ENCODE measurements around the gene PTPN1. TPM values are rescaled to one million over a fixed set of nuclear protein-coding genes. Genes with fewer than 3 reads are reported as not detected.
"Not testable (repeated sequence)": the region's sequence is repeated elsewhere in the genome, so short reads cannot be mapped to it uniquely, and the experiment has no call there.

The PTPN1 gene
- total and polyA plus RNA-seq, 2 experiments from 2014 or later = 16.9 to 26.4 TPM

DNA sequence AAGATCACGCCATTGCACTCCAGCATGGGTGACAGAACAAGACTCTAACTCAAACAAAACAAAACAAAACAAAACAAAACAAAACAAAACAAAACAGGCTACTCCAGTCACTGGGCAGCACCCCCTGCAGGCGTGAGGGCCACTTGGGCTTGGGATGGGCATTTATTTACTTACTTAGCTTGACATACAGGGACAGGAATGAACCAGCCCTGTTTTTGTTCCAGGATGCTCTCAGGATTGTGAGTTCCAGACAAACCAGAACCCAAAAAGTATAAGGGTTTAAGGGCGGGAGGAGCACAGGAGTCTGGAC is 4.0 kb upstream of the PTPN1 start:
- H3K4me3 Mint-ChIP-seq = no peak overlapping the region
- H3K27me3 ChIP-seq (ENCODE audit: insufficient read depth) = no peaks in the 10 kb centered on the region

DNA sequence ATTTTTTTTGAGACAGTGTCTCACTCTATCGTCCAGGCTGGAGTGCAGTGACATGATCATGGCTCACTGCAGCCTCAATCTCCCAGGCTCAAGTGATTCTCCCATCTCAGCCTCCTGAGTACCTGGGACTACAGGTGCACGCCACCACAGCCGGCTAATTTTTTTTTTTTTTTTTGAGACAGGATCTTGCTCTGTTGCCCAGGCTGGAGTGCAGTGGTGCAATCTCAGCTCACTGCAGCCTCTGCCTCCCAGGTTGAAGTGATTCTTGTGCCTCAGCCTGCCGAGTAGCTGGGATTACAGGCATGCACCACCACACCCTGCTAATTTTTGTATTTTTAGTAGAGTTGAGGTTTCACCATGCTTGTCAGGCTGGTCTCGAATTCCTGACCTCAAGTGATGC is 2.4 kb upstream of the PTPN1 start:
- not testable (repeated sequence) for H3F3A ChIP-seq (replicated peaks; ENCODE audit: low read depth); H3K4me3 Mint-ChIP-seq; H2AFZ ChIP-seq; H3K4me3 ChIP-seq; H3K27ac ChIP-seq (ENCODE audit: low read depth); H3K27me3 ChIP-seq (ENCODE audit: insufficient read depth); H3K36me3 ChIP-seq (ENCODE audit: insufficient read depth); H3K27me3 Mint-ChIP-seq (ENCODE audit: insufficient read depth, low read depth, poor library complexity); H3K9me3 Mint-ChIP-seq; H3K4me2 ChIP-seq; H3K36me3 Mint-ChIP-seq (ENCODE audit: low read depth); H3K27ac Mint-ChIP-seq; H3K9me2 ChIP-seq (ENCODE audit: insufficient read depth); ATAC-seq; DNase-seq (ENCODE audit: low spot score)
- H3K4me1 Mint-ChIP-seq = peaks cover 21% of the 10 kb centered on the region
- Histone ChIP-seq H3K79me2 (replicated peaks; ENCODE audit: insufficient read depth) (peaks cover 23% of the 10 kb centered on the region), H3K4me1 (ENCODE audit: insufficient read depth) (peaks cover 18% of the 10 kb centered on the region), H4K20me1 (replicated peaks; ENCODE audit: insufficient read depth) (peaks cover 18% of the 10 kb centered on the region; the same call in 1 of the 2 replicates)

More for the DNA sequence above, 4.0 kb upstream of the PTPN1 start:
- no peak overlapping the region for H3K4me2 ChIP-seq
- peaks cover 5% of the 10 kb centered on the region for H3K27me3 Mint-ChIP-seq (ENCODE audit: insufficient read depth, low read depth, poor library complexity)
- no peak overlapping the region for H2AFZ ChIP-seq
- no peak overlapping the region for H3K27ac ChIP-seq (ENCODE audit: low read depth)
- H3K4me3 ChIP-seq = no peak overlapping the region
- H3K4me1 ChIP-seq (ENCODE audit: insufficient read depth) = peaks cover 9% of the 10 kb centered on the region
- H4K20me1 ChIP-seq (replicated peaks; ENCODE audit: insufficient read depth) = peaks cover 5% of the 10 kb centered on the region; the same call in 1 of the 2 replicates
- no peaks in the 10 kb centered on the region for H3K36me3 Mint-ChIP-seq (ENCODE audit: low read depth)
- DNase-seq (ENCODE audit: low spot score) (peak; percentile 40), ATAC-seq (no peak)
- no peak overlapping the region for H3K27ac Mint-ChIP-seq
- no peaks in the 10 kb centered on the region for H3K36me3 ChIP-seq (ENCODE audit: insufficient read depth)
- no peaks in the 10 kb centered on the region for H3F3A ChIP-seq (replicated peaks; ENCODE audit: low read depth)
- no peaks in the 10 kb centered on the region for H3K9me3 Mint-ChIP-seq
- no peaks in the 10 kb centered on the region for H3K9me2 ChIP-seq (ENCODE audit: insufficient read depth)
- peaks cover 14% of the 10 kb centered on the region for H3K4me1 Mint-ChIP-seq
- TF ChIP-seq, protein P1, sequence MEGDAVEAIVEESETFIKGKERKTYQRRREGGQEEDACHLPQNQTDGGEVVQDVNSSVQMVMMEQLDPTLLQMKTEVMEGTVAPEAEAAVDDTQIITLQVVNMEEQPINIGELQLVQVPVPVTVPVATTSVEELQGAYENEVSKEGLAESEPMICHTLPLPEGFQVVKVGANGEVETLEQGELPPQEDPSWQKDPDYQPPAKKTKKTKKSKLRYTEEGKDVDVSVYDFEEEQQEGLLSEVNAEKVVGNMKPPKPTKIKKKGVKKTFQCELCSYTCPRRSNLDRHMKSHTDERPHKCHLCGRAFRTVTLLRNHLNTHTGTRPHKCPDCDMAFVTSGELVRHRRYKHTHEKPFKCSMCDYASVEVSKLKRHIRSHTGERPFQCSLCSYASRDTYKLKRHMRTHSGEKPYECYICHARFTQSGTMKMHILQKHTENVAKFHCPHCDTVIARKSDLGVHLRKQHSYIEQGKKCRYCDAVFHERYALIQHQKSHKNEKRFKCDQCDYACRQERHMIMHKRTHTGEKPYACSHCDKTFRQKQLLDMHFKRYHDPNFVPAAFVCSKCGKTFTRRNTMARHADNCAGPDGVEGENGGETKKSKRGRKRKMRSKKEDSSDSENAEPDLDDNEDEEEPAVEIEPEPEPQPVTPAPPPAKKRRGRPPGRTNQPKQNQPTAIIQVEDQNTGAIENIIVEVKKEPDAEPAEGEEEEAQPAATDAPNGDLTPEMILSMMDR (conservative IDR thresholded peaks at IDR 0.05; ENCODE audit: low read depth in 2 of 2) = peak; percentile 28 to 47
- TF ChIP-seq NANOG (IDR thresholded peaks at IDR 0.05; ENCODE audit: borderline replicate concordance) = no peak
- peaks cover 8% of the 10 kb centered on the region for H3K79me2 ChIP-seq (replicated peaks; ENCODE audit: insufficient read depth)

DNA sequence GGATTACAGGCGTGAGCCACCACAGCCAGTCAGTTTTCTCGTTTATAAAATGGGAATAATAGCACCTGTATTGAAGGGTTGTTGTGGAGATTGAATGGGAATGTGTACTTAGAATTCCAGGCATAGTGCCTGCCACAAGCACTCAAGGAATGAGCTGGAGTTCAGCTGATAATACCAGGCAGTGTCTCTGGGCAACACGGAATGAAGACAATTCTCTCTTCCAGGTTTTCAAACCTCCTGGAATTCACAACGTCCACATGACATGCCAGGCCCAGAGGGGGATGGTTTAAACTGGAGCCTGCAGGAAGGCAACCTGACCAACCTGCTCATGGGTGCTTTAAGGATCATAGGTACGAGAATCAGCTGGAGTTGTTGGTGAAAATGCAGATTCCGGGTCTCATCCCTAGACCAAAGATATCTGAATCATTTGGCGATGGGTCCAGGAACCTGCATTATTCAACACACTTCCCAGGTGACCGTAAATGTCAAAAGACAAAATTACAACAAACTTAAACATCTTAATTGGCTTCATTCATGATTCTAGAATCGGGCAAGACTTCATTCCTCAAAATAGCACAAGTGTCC is 1.9 kb upstream of the PTPN1 start:
- no peaks in the 10 kb centered on the region for H3K9me2 ChIP-seq (ENCODE audit: insufficient read depth)
- DNase-seq (ENCODE audit: low spot score) (peak; percentile 63), ATAC-seq (no peak)
- Mint-ChIP-seq H3K4me3 (0 out of 3 replicates have a peak overlapping the region, but pooled peaks have one; percentile 10), H3K36me3 (ENCODE audit: low read depth) (no peaks in the 10 kb centered on the region), H3K4me1 (peaks cover 25% of the 10 kb centered on the region), H3K27me3 (ENCODE audit: insufficient read depth, low read depth, poor library complexity) (peaks cover 5% of the 10 kb centered on the region), H3K27ac (no peak overlapping the region), H3K9me3 (no peaks in the 10 kb centered on the region)
- H4K20me1 ChIP-seq (replicated peaks; ENCODE audit: insufficient read depth) = peaks cover 23% of the 10 kb centered on the region; the same call in 1 of the 2 replicates
- H3F3A ChIP-seq (replicated peaks; ENCODE audit: low read depth) = no peaks in the 10 kb centered on the region
- no peak overlapping the region for H3K4me3 ChIP-seq
- H3K79me2 ChIP-seq (replicated peaks; ENCODE audit: insufficient read depth) = peaks cover 28% of the 10 kb centered on the region
- TF ChIP-seq, protein P2, sequence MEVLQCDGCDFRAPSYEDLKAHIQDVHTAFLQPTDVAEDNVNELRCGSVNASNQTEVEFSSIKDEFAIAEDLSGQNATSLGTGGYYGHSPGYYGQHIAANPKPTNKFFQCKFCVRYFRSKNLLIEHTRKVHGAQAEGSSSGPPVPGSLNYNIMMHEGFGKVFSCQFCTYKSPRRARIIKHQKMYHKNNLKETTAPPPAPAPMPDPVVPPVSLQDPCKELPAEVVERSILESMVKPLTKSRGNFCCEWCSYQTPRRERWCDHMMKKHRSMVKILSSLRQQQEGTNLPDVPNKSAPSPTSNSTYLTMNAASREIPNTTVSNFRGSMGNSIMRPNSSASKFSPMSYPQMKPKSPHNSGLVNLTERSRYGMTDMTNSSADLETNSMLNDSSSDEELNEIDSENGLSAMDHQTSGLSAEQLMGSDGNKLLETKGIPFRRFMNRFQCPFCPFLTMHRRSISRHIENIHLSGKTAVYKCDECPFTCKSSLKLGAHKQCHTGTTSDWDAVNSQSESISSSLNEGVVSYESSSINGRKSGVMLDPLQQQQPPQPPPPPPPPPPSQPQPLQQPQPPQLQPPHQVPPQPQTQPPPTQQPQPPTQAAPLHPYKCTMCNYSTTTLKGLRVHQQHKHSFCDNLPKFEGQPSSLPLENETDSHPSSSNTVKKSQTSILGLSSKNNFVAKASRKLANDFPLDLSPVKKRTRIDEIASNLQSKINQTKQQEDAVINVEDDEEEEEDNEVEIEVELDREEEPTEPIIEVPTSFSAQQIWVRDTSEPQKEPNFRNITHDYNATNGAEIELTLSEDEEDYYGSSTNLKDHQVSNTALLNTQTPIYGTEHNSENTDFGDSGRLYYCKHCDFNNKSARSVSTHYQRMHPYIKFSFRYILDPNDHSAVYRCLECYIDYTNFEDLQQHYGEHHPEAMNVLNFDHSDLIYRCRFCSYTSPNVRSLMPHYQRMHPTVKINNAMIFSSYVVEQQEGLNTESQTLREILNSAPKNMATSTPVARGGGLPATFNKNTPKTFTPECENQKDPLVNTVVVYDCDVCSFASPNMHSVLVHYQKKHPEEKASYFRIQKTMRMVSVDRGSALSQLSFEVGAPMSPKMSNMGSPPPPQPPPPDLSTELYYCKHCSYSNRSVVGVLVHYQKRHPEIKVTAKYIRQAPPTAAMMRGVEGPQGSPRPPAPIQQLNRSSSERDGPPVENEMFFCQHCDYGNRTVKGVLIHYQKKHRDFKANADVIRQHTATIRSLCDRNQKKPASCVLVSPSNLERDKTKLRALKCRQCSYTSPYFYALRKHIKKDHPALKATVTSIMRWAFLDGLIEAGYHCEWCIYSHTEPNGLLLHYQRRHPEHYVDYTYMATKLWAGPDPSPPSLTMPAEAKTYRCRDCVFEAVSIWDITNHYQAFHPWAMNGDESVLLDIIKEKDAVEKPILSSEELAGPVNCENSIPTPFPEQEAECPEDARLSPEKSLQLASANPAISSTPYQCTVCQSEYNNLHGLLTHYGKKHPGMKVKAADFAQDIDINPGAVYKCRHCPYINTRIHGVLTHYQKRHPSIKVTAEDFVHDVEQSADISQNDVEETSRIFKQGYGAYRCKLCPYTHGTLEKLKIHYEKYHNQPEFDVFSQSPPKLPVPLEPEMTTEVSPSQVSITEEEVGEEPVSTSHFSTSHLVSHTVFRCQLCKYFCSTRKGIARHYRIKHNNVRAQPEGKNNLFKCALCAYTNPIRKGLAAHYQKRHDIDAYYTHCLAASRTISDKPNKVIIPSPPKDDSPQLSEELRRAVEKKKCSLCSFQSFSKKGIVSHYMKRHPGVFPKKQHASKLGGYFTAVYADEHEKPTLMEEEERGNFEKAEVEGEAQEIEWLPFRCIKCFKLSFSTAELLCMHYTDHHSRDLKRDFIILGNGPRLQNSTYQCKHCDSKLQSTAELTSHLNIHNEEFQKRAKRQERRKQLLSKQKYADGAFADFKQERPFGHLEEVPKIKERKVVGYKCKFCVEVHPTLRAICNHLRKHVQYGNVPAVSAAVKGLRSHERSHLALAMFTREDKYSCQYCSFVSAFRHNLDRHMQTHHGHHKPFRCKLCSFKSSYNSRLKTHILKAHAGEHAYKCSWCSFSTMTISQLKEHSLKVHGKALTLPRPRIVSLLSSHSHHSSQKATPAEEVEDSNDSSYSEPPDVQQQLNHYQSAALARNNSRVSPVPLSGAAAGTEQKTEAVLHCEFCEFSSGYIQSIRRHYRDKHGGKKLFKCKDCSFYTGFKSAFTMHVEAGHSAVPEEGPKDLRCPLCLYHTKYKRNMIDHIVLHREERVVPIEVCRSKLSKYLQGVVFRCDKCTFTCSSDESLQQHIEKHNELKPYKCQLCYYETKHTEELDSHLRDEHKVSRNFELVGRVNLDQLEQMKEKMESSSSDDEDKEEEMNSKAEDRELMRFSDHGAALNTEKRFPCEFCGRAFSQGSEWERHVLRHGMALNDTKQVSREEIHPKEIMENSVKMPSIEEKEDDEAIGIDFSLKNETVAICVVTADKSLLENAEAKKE (CRISPR knock-in tag; IDR thresholded peaks at IDR 0.05) = no peak
- H2AFZ ChIP-seq = peak overlapping the region; percentile 28; the same call in 1 of the 2 replicates
- H3K36me3 ChIP-seq (ENCODE audit: insufficient read depth) = no peaks in the 10 kb centered on the region
- no peak overlapping the region for H3K4me2 ChIP-seq
- peaks cover 18% of the 10 kb centered on the region for H3K4me1 ChIP-seq (ENCODE audit: insufficient read depth)
- 0 out of 2 replicates have a peak overlapping the region, but pooled peaks have one; percentile 3 for H3K27ac ChIP-seq (ENCODE audit: low read depth)
- no peaks in the 10 kb centered on the region for H3K27me3 ChIP-seq (ENCODE audit: insufficient read depth)

Data from GM23338 (cell line).